ENCODE results near the gene MSANTD3. TPM values are rescaled to one million over a fixed set of nuclear protein-coding genes. Genes with fewer than 3 reads are reported as not detected.

Gene MSANTD3
- total RNA-seq, 1 experiment from 2014 or later: 86.9 TPM

DNA sequence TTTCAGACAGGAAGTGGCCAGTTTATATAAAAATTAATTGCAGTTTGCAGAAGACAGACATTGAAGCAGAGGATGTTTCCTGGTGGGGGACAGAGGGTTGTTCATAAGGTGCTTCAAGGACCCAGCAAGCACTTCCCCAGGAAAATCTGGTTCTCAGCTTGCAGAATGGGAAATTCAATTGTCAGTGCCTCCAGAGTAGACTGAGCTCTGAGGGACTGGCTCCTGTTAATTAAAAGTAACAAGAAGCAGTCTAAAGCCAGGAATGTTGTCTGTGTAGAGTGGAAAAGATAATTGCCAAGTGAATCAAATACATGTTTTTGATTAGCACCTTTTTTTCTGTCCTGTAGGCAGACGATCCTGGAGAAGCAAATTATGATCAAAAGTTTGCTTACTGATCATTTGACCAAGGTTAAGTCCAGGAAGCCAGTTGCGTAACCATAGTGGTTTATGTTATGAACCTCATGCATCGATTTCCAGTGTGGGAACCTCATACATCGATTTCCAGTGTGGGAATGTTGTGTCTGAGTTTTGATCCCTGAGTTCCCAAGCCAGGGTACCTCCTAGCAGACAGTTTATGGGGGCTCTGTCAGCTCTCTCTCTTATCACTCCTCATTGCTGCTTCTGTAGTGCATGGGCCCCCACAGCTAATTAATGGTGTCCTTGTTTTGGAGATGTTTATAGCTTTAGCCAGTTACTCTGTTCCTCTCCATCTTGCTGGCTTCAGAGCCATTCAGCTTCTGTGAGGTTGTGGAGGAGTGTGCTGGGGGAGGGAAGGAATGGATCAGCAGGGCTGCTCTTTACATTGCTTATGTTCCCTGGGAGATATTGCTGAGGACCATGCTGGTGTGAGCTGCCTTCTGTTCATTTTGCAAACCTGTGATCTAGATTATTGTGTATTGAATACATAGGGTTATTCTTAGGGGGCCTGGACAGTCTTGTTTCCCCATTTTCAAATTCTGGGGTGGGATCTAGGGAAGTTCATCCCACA lies 17.1 kb downstream of the MSANTD3 start:
- no peak for ATAC-seq
- intact Hi-C loops (cut with micrococcal nuclease): no loop called here
- no peak for DNase-seq
- TF ChIP-seq, protein P1, sequence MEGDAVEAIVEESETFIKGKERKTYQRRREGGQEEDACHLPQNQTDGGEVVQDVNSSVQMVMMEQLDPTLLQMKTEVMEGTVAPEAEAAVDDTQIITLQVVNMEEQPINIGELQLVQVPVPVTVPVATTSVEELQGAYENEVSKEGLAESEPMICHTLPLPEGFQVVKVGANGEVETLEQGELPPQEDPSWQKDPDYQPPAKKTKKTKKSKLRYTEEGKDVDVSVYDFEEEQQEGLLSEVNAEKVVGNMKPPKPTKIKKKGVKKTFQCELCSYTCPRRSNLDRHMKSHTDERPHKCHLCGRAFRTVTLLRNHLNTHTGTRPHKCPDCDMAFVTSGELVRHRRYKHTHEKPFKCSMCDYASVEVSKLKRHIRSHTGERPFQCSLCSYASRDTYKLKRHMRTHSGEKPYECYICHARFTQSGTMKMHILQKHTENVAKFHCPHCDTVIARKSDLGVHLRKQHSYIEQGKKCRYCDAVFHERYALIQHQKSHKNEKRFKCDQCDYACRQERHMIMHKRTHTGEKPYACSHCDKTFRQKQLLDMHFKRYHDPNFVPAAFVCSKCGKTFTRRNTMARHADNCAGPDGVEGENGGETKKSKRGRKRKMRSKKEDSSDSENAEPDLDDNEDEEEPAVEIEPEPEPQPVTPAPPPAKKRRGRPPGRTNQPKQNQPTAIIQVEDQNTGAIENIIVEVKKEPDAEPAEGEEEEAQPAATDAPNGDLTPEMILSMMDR (conservative IDR thresholded peaks at IDR 0.05; ENCODE audit: low read depth, low read length): no peak
- TF ChIP-seq EZH2 (IDR thresholded peaks at IDR 0.05; ENCODE audit: low read length, unreplicated experiment): no peak
- TF ChIP-seq EZH2phosphoT487 (IDR thresholded peaks at IDR 0.05; ENCODE audit: borderline replicate concordance, low read length): no peak
- H3K36me3 ChIP-seq (ENCODE audit: low read depth, low read length): peaks cover 3% of the 10 kb centered on the region; the same call in 1 of the 2 replicates
- no peak overlapping the region for H3K4me3 ChIP-seq (ENCODE audit: low read length)
- no peak overlapping the region for H3K9ac ChIP-seq (ENCODE audit: low read length)
- no peaks in the 10 kb centered on the region for H3F3A ChIP-seq (ENCODE audit: low read length, unreplicated experiment)
- ChIA-PET POLR2A (ENCODE audit: unreplicated experiment) (no interaction called here), CTCF (interaction anchor here (0.6 kb wide), 1 partner anchor 65 kb away, joined by 3 read pairs; no protein-coding TSS in a partner anchor)
- H3K79me2 ChIP-seq (ENCODE audit: low read length): peaks cover 25% of the 10 kb centered on the region
- no peaks in the 10 kb centered on the region for H3K9me3 ChIP-seq (ENCODE audit: low read length)
- H4K20me1 ChIP-seq (ENCODE audit: low read length): no peaks in the 10 kb centered on the region
- H3K27ac ChIP-seq (ENCODE audit: low read length): no peak overlapping the region
- no TSS peak for BruUV-seq (replicated peaks)
- no peaks in the 10 kb centered on the region for H3K9me2 ChIP-seq (replicated peaks; ENCODE audit: low read length)
- no peaks in the 10 kb centered on the region for H3K4me1 ChIP-seq (ENCODE audit: insufficient read depth, low read length)
- H3K4me2 ChIP-seq (ENCODE audit: low read length): no peak overlapping the region
- H2AFZ ChIP-seq (ENCODE audit: low read length): no peak overlapping the region
- H3K27me3 ChIP-seq (ENCODE audit: low read length): no peaks in the 10 kb centered on the region

DNA sequence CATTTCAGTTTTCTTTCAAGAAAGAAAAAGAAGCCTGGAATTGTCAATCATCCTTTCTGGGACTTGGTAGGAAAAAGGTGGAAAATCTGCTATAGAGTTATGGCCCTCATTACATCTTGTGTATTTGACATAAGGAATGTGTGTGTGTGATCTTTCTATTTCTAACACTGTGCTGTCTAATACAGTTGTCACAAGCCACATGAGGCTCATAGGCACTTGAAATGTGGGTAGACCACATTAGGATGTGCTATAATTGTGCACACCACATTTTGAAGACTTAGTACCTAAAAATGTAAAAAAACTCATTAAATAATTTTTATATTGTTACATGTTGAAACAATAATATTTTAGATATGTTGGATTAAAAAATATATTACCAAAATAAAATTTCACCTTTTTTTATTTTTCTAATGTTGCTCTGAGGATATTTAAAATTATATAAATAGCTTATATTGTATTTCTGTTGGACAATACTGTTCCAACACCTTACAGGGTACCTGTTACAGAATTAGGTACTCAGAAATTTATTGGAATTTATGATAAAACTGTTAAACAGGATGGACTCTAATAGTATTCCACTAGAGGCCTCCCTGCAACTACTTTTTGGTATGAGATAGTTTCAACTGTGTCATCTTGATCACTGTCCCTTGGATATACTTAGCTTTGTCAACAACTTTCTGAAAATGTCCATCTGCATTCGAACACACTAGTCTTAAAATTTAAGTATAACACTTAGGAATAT lies 18.4 kb downstream of the MSANTD3 start:
- Histone ChIP-seq H3K79me2 (ENCODE audit: low read length) (peaks cover 14% of the 10 kb centered on the region), H3K4me2 (ENCODE audit: low read length) (no peak overlapping the region), H3K9me3 (ENCODE audit: low read length) (no peaks in the 10 kb centered on the region), H3K4me1 (ENCODE audit: insufficient read depth, low read length) (no peaks in the 10 kb centered on the region), H3K27me3 (ENCODE audit: low read length) (no peaks in the 10 kb centered on the region), H2AFZ (ENCODE audit: low read length) (no peak overlapping the region), H3F3A (ENCODE audit: low read length, unreplicated experiment) (no peaks in the 10 kb centered on the region), H3K4me3 (ENCODE audit: low read length) (no peak overlapping the region), H4K20me1 (ENCODE audit: low read length) (no peaks in the 10 kb centered on the region), H3K9me2 (replicated peaks; ENCODE audit: low read length) (no peaks in the 10 kb centered on the region), H3K27ac (ENCODE audit: low read length) (no peak overlapping the region), H3K36me3 (ENCODE audit: low read depth, low read length) (peaks cover 4% of the 10 kb centered on the region; the same call in 1 of the 2 replicates), H3K9ac (ENCODE audit: low read length) (no peak overlapping the region)
- no TSS peak for BruUV-seq (replicated peaks)
- no peak for DNase-seq
- intact Hi-C loops (cut with micrococcal nuclease): no loop called here
- ATAC-seq: no peak
- TF ChIP-seq EZH2 (IDR thresholded peaks at IDR 0.05; ENCODE audit: low read length, unreplicated experiment): no peak
- no peak for TF ChIP-seq EZH2phosphoT487 (IDR thresholded peaks at IDR 0.05; ENCODE audit: borderline replicate concordance, low read length)
- TF ChIP-seq, protein P1 (conservative IDR thresholded peaks at IDR 0.05; ENCODE audit: low read depth, low read length): no peak
- POLR2A ChIA-PET (ENCODE audit: unreplicated experiment): no interaction called here
- CTCF ChIA-PET: no interaction called here
